Trophoblast cell (in vitro differentiated cells and primary cell): ENCODE data around the gene ENAH.

Experiments used
- DNase-seq, 2 donors: peaks; one replicate each; pipeline ENCODE4 v3.0.0-alpha.2; 2016
- H2AFZ ChIP-seq: 2 replicates; pipeline ENCODE4 v1.6.1; 2013; ENCODE audit warnings: low read length, moderate library complexity, mild to moderate bottlenecking; ENCODE audit not compliant: insufficient read depth, poor library complexity
- H2AK5ac ChIP-seq: 2 replicates; pipeline ENCODE4 v1.6.1; 2013; ENCODE audit warnings: mild to moderate bottlenecking, low read length
- H2BK120ac ChIP-seq: 2 replicates; pipeline ENCODE4 v1.6.1; 2013; ENCODE audit warnings: low read length, mild to moderate bottlenecking, moderate library complexity; ENCODE audit not compliant: insufficient read depth, poor library complexity
- H2BK12ac ChIP-seq: 2 replicates; pipeline ENCODE4 v1.6.1; 2013; ENCODE audit warnings: mild to moderate bottlenecking, low read length, moderate library complexity
- H2BK5ac ChIP-seq: 2 replicates; pipeline ENCODE4 v1.6.1; 2013; ENCODE audit warnings: low read length, low read depth, moderate library complexity, mild to moderate bottlenecking; ENCODE audit not compliant: poor library complexity
- H3K14ac ChIP-seq: 2 replicates; pipeline ENCODE4 v1.6.1; 2013; ENCODE audit warnings: mild to moderate bottlenecking, low read length
- H3K18ac ChIP-seq: 2 replicates; pipeline ENCODE4 v1.6.1; 2013; ENCODE audit warnings: mild to moderate bottlenecking, low read length
- H3K23ac ChIP-seq: 2 replicates; pipeline ENCODE4 v1.6.1; 2013; ENCODE audit warnings: low read length
- H3K27ac ChIP-seq: 2 replicates; pipeline ENCODE4 v1.5.1; 2013; ENCODE audit warnings: low read depth, mild to moderate bottlenecking, inconsistent platforms, low read length, moderate library complexity
- H3K27me3 ChIP-seq: 2 replicates; pipeline ENCODE4 v1.6.1; 2013; ENCODE audit warnings: inconsistent platforms, mild to moderate bottlenecking, low read length, moderate library complexity; ENCODE audit not compliant: insufficient read depth
- H3K36me3 ChIP-seq, 2 experiments: 1 replicate in 1 of 2; 2 replicates in 1 of 2; pipeline ENCODE4 v1.6.1; 2013; ENCODE audit warnings: low read length in 2 of 2, mild to moderate bottlenecking in 2 of 2, moderate library complexity in 1 of 2; ENCODE audit not compliant: insufficient read depth in 2 of 2, control insufficient read depth in 1 of 2
- H3K4ac ChIP-seq: 2 replicates; pipeline ENCODE4 v1.6.1; 2013; ENCODE audit warnings: low read depth, mild to moderate bottlenecking, low read length, moderate library complexity
- H3K4me1 ChIP-seq, 2 experiments: 1 replicate in 1 of 2; 2 replicates in 1 of 2; pipeline ENCODE4 v1.6.1; 2013; ENCODE audit warnings: low read length in 2 of 2, mild to moderate bottlenecking in 2 of 2, moderate library complexity in 1 of 2; ENCODE audit not compliant: insufficient read depth in 2 of 2, control insufficient read depth in 1 of 2
- H3K4me2 ChIP-seq: 2 replicates; pipeline ENCODE4 v1.6.1; 2013; ENCODE audit warnings: inconsistent platforms, mild to moderate bottlenecking, low read length, moderate library complexity
- H3K4me3 ChIP-seq: 2 replicates; pipeline ENCODE4 v1.5.1; 2013; ENCODE audit warnings: mild to moderate bottlenecking, low read depth, low read length, inconsistent platforms
- H3K79me1 ChIP-seq: one replicate; pipeline ENCODE4 v1.6.1; 2013; ENCODE audit warnings: low read length
- H3K79me2 ChIP-seq: 2 replicates; pipeline ENCODE4 v1.6.1; 2013; ENCODE audit warnings: low read length, mild to moderate bottlenecking; ENCODE audit not compliant: control insufficient read depth, insufficient read depth, poor library complexity
- H3K9ac ChIP-seq: 2 replicates; pipeline ENCODE4 v1.6.1; 2013; ENCODE audit warnings: mild to moderate bottlenecking, low read length
- H3K9me3 ChIP-seq: 2 replicates; pipeline ENCODE4 v1.6.1; 2013; ENCODE audit warnings: low read depth, mild to moderate bottlenecking, control low read depth, inconsistent platforms, low read length; ENCODE audit not compliant: insufficient read depth
- H4K12ac ChIP-seq: 2 replicates; pipeline ENCODE4 v1.6.1; 2013; ENCODE audit warnings: low read depth, mild to moderate bottlenecking, low read length, moderate library complexity
- H4K8ac ChIP-seq: 2 replicates; pipeline ENCODE4 v1.6.1; 2013; ENCODE audit warnings: low read depth, mild to moderate bottlenecking, low read length, moderate library complexity
- H4K91ac ChIP-seq: one replicate; pipeline ENCODE4 v1.6.1; 2013; ENCODE audit warnings: low read depth, mild to moderate bottlenecking, low read length, moderate library complexity
- WGBS: extraction: QIAGEN DNeasy Blood & Tissue Kit; methylation state at CpG from one replicate; pipeline ENCODE4 v1.1.7; 2013; ENCODE audit warnings: missing lambda C conversion rate; ENCODE audit not compliant: insufficient read length, insufficient coverage; ENCODE audit errors: extremely low coverage; 5-methylcytosine and 5-hydroxymethylcytosine counted together

The ENAH gene

DNA sequence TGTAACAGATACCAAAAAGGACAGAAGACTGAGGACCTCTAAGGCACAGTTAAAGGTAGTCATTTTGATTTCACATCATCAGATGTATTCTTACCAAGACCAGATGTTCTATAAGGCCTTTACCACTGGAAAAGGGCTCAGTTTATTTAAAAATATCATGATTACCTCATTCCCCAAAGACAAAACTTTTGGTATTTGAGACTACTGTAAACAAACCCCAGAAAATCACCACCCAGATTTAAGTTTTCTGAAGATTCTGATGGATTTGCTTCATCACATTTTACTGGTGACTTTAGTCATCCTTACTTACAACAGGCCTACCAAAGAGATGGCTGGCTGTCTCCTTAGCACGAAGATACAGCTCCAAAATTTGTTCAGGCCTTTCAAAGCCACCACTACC, 8.3 kb downstream of the ENAH start:
- peaks cover 5% of the 10 kb centered on the region for H3K79me2 ChIP-seq
- H3K4ac ChIP-seq: peak overlapping the region; percentile 95
- no peak overlapping the region for H2BK5ac ChIP-seq
- no peak overlapping the region for H2BK12ac ChIP-seq
- H3K4me1 ChIP-seq: no peaks in the 10 kb centered on the region
- no peak overlapping the region for H4K8ac ChIP-seq
- no peak overlapping the region for H4K12ac ChIP-seq
- H2BK120ac ChIP-seq: no peak overlapping the region
- H2AFZ ChIP-seq: no peak overlapping the region
- H3K9ac ChIP-seq: no peak overlapping the region
- H3K4me3 ChIP-seq: no peak overlapping the region
- H3K27me3 ChIP-seq: no peaks in the 10 kb centered on the region
- WGBS: no CpG with 5 or more reads among the region's 1 CpG
- H2AK5ac ChIP-seq: no peak overlapping the region
- H3K23ac ChIP-seq: no peak overlapping the region
- no peak overlapping the region for H3K27ac ChIP-seq
- no peaks in the 10 kb centered on the region for H3K9me3 ChIP-seq
- H4K91ac ChIP-seq: no peak overlapping the region
- no peak overlapping the region for H3K18ac ChIP-seq
- peaks cover 2 to 4% of the 10 kb centered on the region in 2 experiments for H3K36me3 ChIP-seq
- H3K79me1 ChIP-seq: no peaks in the 10 kb centered on the region
- no peak overlapping the region for H3K4me2 ChIP-seq
- no peak for DNase-seq
- H3K14ac ChIP-seq: no peak overlapping the region

DNA sequence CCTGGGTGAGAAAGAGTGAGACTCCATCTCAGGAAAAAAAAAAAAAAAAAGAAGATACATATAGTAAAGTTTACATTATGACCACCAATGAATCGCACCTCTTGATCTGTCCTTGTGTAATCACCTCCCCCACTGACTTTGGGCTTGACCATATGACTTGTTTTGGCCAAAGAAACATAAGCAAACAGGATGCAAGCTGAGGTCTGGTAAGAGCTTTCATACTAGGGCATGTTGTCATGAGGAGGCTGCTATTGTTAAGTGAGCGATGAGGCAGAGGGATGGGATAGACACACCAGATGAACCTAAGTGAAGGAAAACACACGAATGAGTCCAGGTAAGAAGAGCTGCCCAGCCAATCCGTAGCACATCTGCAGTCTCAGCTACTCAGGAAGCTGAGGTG, 10.7 kb downstream of the ENAH start:
- H3K14ac ChIP-seq: no peak overlapping the region
- no peak overlapping the region for H2AK5ac ChIP-seq
- no peak overlapping the region for H4K91ac ChIP-seq
- no peak overlapping the region for H3K27ac ChIP-seq
- no peaks in the 10 kb centered on the region for H3K79me1 ChIP-seq
- H3K4me1 ChIP-seq: no peaks in the 10 kb centered on the region
- no peak overlapping the region for H3K4me2 ChIP-seq
- no peak overlapping the region for H4K12ac ChIP-seq
- WGBS: no CpG with 5 or more reads among the region's 4 CpGs
- no peak overlapping the region for H2BK5ac ChIP-seq
- H3K18ac ChIP-seq: no peak overlapping the region
- H2BK12ac ChIP-seq: no peak overlapping the region
- H2AFZ ChIP-seq: no peak overlapping the region
- DNase-seq: no peak
- H3K9ac ChIP-seq: no peak overlapping the region
- H3K27me3 ChIP-seq: no peaks in the 10 kb centered on the region
- no peak overlapping the region for H3K4me3 ChIP-seq
- no peak overlapping the region for H2BK120ac ChIP-seq
- H3K23ac ChIP-seq: no peak overlapping the region
- peaks cover 4 to 6% of the 10 kb centered on the region in 2 experiments for H3K36me3 ChIP-seq
- peak overlapping the region; percentile 42 for H3K4ac ChIP-seq
- no peaks in the 10 kb centered on the region for H3K9me3 ChIP-seq
- peaks cover 9% of the 10 kb centered on the region for H3K79me2 ChIP-seq
- no peak overlapping the region for H4K8ac ChIP-seq

DNA sequence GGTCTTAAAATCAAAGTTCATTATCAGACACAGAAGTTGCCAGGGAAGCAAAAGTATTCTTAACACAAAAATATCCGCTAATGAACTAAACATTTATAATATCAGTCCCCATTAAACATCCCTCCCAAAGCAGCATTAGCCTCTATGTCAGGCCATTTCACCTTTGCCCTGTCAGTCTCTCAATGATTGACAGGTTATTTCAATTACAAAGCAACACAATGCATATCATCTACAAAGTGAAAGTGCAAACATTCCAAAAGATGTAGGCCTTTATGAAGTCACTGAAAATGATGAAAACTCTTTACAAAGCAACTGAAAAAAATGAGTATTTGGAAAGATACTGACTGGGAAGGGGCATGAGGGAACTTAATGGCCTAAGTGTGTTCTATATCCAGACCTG, 14.1 kb downstream of the ENAH start:
- Histone ChIP-seq H2BK120ac (no peak overlapping the region), H3K36me3 (peaks cover 4 to 6% of the 10 kb centered on the region in 2 experiments), H3K23ac (no peak overlapping the region), H3K14ac (no peak overlapping the region), H4K12ac (no peak overlapping the region), H2BK5ac (no peak overlapping the region), H3K4ac (no peak overlapping the region), H4K8ac (no peak overlapping the region), H2AK5ac (no peak overlapping the region), H3K4me1 (no peaks in the 10 kb centered on the region), H3K9ac (no peak overlapping the region), H3K4me3 (no peak overlapping the region), H2AFZ (no peak overlapping the region), H3K18ac (no peak overlapping the region), H3K27me3 (no peaks in the 10 kb centered on the region), H3K79me2 (peaks cover 12% of the 10 kb centered on the region), H3K4me2 (no peak overlapping the region), H2BK12ac (no peak overlapping the region), H3K27ac (no peak overlapping the region), H4K91ac (no peak overlapping the region), H3K79me1 (no peaks in the 10 kb centered on the region), H3K9me3 (no peaks in the 10 kb centered on the region)
- no peak for DNase-seq
- WGBS: no CpG with 5 or more reads among the region's 1 CpG

DNA sequence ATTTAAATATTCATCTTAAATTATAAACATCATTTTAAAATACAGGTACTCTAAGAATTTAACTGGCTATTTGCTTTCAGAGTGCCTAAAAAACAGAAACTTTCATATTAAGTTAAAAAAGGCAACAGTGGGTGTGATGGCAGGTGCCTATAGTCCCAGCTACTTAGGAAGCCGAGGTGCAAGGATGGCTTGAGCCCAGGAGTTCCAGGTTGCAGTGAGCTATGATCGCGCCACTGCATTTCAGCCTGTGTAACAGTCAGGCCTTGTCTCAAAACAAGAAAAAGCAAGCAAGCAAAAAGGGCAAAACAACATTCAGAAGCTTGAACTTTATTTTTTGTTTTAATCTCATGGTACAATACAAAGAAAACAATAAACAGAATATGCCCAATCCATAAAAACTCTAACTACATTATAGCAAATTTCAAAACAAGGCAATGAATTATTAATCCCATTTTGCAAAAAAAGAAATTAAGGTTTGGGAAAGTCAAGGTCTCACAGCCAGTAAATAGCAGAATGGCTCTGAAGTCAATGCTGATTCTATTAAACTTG, 15.2 kb downstream of the ENAH start:
- Histone ChIP-seq H3K4me1 (no peaks in the 10 kb centered on the region), H4K8ac (no peak overlapping the region), H2AK5ac (no peak overlapping the region), H2AFZ (no peak overlapping the region), H3K4ac (peak overlapping the region; percentile 12), H3K23ac (no peak overlapping the region), H3K4me2 (no peak overlapping the region), H3K9ac (no peak overlapping the region), H3K79me1 (no peaks in the 10 kb centered on the region), H3K9me3 (no peaks in the 10 kb centered on the region), H2BK12ac (no peak overlapping the region), H3K14ac (no peak overlapping the region), H4K12ac (no peak overlapping the region), H3K4me3 (no peak overlapping the region), H3K36me3 (peaks cover 2 to 3% of the 10 kb centered on the region in 2 experiments), H3K79me2 (peaks cover 12% of the 10 kb centered on the region), H4K91ac (no peak overlapping the region), H3K18ac (no peak overlapping the region), H2BK120ac (no peak overlapping the region), H3K27ac (no peak overlapping the region), H3K27me3 (no peaks in the 10 kb centered on the region), H2BK5ac (no peak overlapping the region)
- WGBS: no CpG with 5 or more reads among the region's 3 CpGs
- no peak for DNase-seq
